Heart right ventricle (tissue), 16 donors: Measurements from ENCODE around the gene GPR68. TPM values are rescaled to one million over a fixed set of nuclear protein-coding genes. Genes with fewer than 3 reads are reported as not detected.

Experiments used
- ATAC-seq, 8 donors: fragments of 200-7000 bp; cut with Tn5 transposase; one replicate each; pipeline ENCODE4 v1.9.1; 2020; ENCODE audit warnings: mild to moderate bottlenecking in 8 of 8, moderate library complexity in 8 of 8, moderate number of reproducible peaks in 1 of 8
- DNase-seq, 2 donors: peaks; one replicate each; pipeline ENCODE4 v3.0.0-alpha.2; 2020
- H3K27ac ChIP-seq, 10 donors: fragments of 200-600 bp; sonication (generic) in 2 of 10; one replicate each; pipeline versions ENCODE4 v1.5.0 to v1.8.0; 2020 to 2022; ENCODE audit warnings: mild to moderate bottlenecking in 3 of 10
- H3K27me3 ChIP-seq, 7 donors: fragments of 200-600 bp; one replicate each; pipeline ENCODE4 v1.8.0; 2021 to 2022; ENCODE audit warnings: mild to moderate bottlenecking in 2 of 7
- H3K36me3 ChIP-seq, 9 donors: fragments of 200-600 bp; sonication (generic) in 1 of 9; one replicate each; pipeline versions ENCODE4 v1.5.0 to v1.8.0; 2020 to 2022; ENCODE audit warnings: mild to moderate bottlenecking in 2 of 9
- H3K4me1 ChIP-seq, 9 donors: fragments of 200-600 bp; sonication (generic) in 1 of 9; one replicate each; pipeline versions ENCODE4 v1.5.0 to v1.8.0; 2020 to 2022; ENCODE audit warnings: mild to moderate bottlenecking in 4 of 9
- H3K4me3 ChIP-seq, 10 donors: fragments of 200-600 bp; sonication (generic) in 2 of 10; one replicate each; pipeline versions ENCODE4 v1.5.0 to v1.8.0; 2020 to 2022; ENCODE audit warnings: mild to moderate bottlenecking in 7 of 10, moderate library complexity in 2 of 10
- H3K9me3 ChIP-seq, 11 donors: fragments of 200-600 bp in 10 of 11; sonication (generic) in 2 of 11; one replicate each; pipeline versions ENCODE4 v1.5.0 to v1.8.0; 2013 to 2022; ENCODE audit warnings: mild to moderate bottlenecking in 2 of 11, control low read depth in 1 of 11, moderate library complexity in 1 of 11
- CTCF ChIP-seq, 9 donors: fragments of 200-600 bp; sonication (generic) in 2 of 9; IDR thresholded peaks; one replicate each; pipeline versions ENCODE4 v1.5.0 to v1.8.0; 2021 to 2022; ENCODE audit warnings: antibody characterized with exemption in 9 of 9, mild to moderate bottlenecking in 5 of 9, moderate library complexity in 1 of 9
- WGBS, 2 donors: extraction: QIAGEN DNeasy Blood & Tissue Kit; methylation state at CpG; one replicate each; pipeline ENCODE4 v1.1.7; 2013; ENCODE audit warnings: inconsistent platforms in 1 of 2; 5-methylcytosine and 5-hydroxymethylcytosine counted together
- intact Hi-C, 10 donors: fragments of 100-400 bp; cut with DNase I; formaldehyde crosslinking; loops; one replicate each; pipeline versions ENCODE4 v1.11.1 to v1.14.2; 2022
- polyA plus RNA-seq, 2 donors: library from polyadenylated mRNA; stranded (reverse); fragments of 200-250 nt; gene quantifications; one replicate each; pipeline ENCODE4 v1.2.3, GENCODE V29; 2013
- total RNA-seq, 10 donors: library from RNA; stranded (reverse); fragmentation: NEBNext Ultra II Directional in 3 of 10; extraction: Animal tissue kit (Norgen Biotek cat#: 25700) in 3 of 10; gene quantifications; one replicate each; pipeline versions ENCODE4 v1.2.1 to v1.2.4, GENCODE V29; 2021 to 2023
- donor health status: Arrhythmogenic right ventricular cardiomyopathy.
- donor health status: ischemic (EF 13 %, LVEDD 7.1; RV severe dilation, severe dysfunction).
- donor health status: healthy with polysubstance abuse.
- donor health status: DM: no; HTN: yes; CAD: no.
- donor health status: DM: no; HTN: no; CAD: no.
- donor health status: ischemic (EF 25% LVEDD 6.9; RV normal size, moderate dysfunction).
- donor health status: ischemic (EF 25% LVEDD 5.7; RV mildly dilated, moderate dysfunction).
- donor health status: healthy.
- donor health status: DM: yes; HTN: yes; CAD: no.
- donor health status: Ischemic cardiomyopathy.
- donor health status: ischemic (EF 35%, LVEDD 5.7; RV mildly dilated, moderate dysfunction).
- donor health status: nonischemic (EF 11% LVEDD 7.7; RV severe dilation, severe dysfunction).
- donor health status: DM: yes; HTN: yes; CAD: no.
- donor health status: PGD.
- donor health status: ischemic (EF 29% LVEDD 5.4; RV normal size, mild dysfunction).
- donor health status: nonischemic (EF 23%, LVEDD 6.1; RV moderate dilation, normal function).

GPR68 gene
- total and polyA plus RNA-seq, 12 donors = 0.13 to 2.4 (median 0.29) TPM

DNA sequence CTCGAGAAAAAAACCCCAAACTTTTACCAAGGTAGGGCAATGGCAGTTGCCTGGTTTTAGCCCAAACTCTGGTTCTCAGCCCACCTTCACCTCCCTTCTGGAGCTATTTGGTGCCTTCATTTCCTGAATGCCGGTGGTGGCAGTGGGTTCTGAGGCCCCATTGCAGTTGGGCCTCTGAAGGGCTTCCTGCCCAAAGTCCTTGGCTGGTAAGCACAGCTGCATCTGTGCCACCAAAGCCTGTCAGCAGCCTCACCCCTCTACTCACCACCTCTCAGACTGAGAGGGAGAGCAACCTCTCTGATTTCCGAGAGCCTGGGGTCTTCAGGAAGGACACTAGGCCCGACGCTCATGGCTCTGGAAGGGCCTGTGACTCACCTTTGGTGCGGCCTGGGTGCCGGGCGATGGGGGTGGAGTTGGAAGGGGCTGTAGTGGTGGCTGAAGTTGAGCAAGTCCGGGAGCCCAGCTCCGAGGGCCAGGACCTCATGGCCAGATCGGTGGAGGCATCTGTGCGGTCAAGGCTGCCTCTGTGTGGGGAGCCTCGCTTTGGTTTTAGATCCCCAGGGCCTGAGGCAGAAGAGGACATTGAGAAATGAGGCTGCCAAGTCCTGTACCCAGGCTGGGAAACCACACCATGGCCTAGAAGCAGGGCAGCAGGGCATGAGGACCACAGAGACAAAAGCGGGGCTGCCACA, 38.6 kb upstream of the GPR68 start:
- H3K27ac ChIP-seq = peak overlapping the region in 1 of 10 donors; percentile 47
- H3K4me1 ChIP-seq = peaks cover 0 to 19% (median 4%) of the 10 kb centered on the region in 9 donors
- intact Hi-C loops = loop anchor here in 1 of 10 donors (5.0 kb wide), 1 partner anchor 376 kb away; no protein-coding TSS in a partner anchor
- WGBS, 2 donors = 96 to 97% methylated on average over 14 of the region's 14 CpGs
- TF ChIP-seq CTCF (IDR thresholded peaks at IDR 0.05) = no peak
- ATAC-seq (peak in 1 of 8 donors; percentile 7), DNase-seq (no peak)
- H3K4me3 ChIP-seq = no peak overlapping the region
- peaks cover 0 to 6% (median 0%) of the 10 kb centered on the region in 11 donors for H3K9me3 ChIP-seq
- no peaks in the 10 kb centered on the region for H3K27me3 ChIP-seq
- H3K36me3 ChIP-seq = peaks cover 0 to 95% (median 0%) of the 10 kb centered on the region in 9 donors

DNA sequence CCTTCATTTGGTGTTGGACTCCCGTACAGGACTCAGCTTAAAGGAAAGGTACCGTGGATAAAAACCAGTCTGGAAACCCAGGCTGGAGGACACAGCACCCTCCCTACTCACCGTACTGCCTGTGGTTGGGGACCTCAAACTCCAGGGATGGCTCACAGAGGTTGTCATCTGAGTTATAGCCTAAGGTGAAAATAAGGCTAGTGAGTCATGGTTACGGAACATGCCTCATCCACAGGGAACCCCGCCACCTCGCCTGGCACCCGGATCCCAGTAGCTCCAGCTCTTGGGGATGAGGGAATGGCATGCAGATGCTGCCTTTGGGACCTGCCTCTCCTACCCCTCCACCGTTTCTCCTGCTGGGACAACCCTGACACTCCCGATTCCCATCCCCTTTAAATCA, 36.8 kb upstream of the GPR68 start:
- no peak for TF ChIP-seq CTCF (IDR thresholded peaks at IDR 0.05)
- Histone ChIP-seq H3K9me3 (peaks cover 0 to 6% (median 0%) of the 10 kb centered on the region in 11 donors), H3K27ac (no peak overlapping the region), H3K27me3 (no peaks in the 10 kb centered on the region), H3K36me3 (peaks cover 0 to 98% (median 0%) of the 10 kb centered on the region in 9 donors), H3K4me3 (no peak overlapping the region), H3K4me1 (peaks cover 0 to 19% (median 4%) of the 10 kb centered on the region in 9 donors)
- ATAC-seq = no peak
- no peak for DNase-seq
- 95% methylated on average over 9 of the region's 9 CpGs for WGBS, 2 donors
- intact Hi-C loops = loop anchor here in 1 of 10 donors (5.0 kb wide), 1 partner anchor 374 kb away; no protein-coding TSS in a partner anchor

- 87 to 92% methylated on average over 5 of the region's 5 CpGs for WGBS, 2 donors
- Histone ChIP-seq H3K4me1 (peaks cover 0 to 18% (median 4%) of the 10 kb centered on the region in 9 donors), H3K4me3 (no peak overlapping the region), H3K27me3 (no peaks in the 10 kb centered on the region), H3K27ac (no peak overlapping the region), H3K36me3 (peaks cover 0 to 96% (median 0%) of the 10 kb centered on the region in 9 donors), H3K9me3 (peaks cover 0 to 6% (median 0%) of the 10 kb centered on the region in 11 donors)
- ATAC-seq (no peak), DNase-seq (no peak)
- no peak for TF ChIP-seq CTCF (IDR thresholded peaks at IDR 0.05)
- intact Hi-C loops = loop anchor here in 1 of 10 donors (5.0 kb wide), 1 partner anchor 373 kb away; no protein-coding TSS in a partner anchor
These were observed 35.6 kb upstream of the GPR68 start for GRCh38 chr14:91280129-91280528.

- H3K27me3 ChIP-seq = no peaks in the 10 kb centered on the region
- no peak for DNase-seq
- intact Hi-C loops = loop anchor here in 1 of 10 donors (10.0 kb wide), 1 partner anchor 375 kb away; no protein-coding TSS in a partner anchor
- TF ChIP-seq CTCF (IDR thresholded peaks at IDR 0.05) = no peak
- H3K36me3 ChIP-seq = peaks cover 0 to 96% (median 0%) of the 10 kb centered on the region in 9 donors
- peaks cover 0 to 6% (median 0%) of the 10 kb centered on the region in 11 donors for H3K9me3 ChIP-seq
- H3K4me3 ChIP-seq = no peak overlapping the region
- H3K4me1 ChIP-seq = peaks cover 0 to 10% (median 0%) of the 10 kb centered on the region in 9 donors
- no peak for ATAC-seq
- no peak overlapping the region for H3K27ac ChIP-seq
- 89 to 91% methylated on average over 10 of the region's 10 CpGs for WGBS, 2 donors
These were observed 34.9 kb upstream of the GPR68 start for GRCh38 chr14:91279354-91279753.
